AG09309 (cell line): ENCODE data around the gene APLP1.
"Not testable (repeated sequence)": the region's sequence is repeated elsewhere in the genome, so short reads cannot be mapped to it uniquely, and the experiment has no call there.

ENCODE experiments used
- DNase-seq: peaks from one replicate; pipeline ENCODE4 v3.0.0-alpha.2; 2010; ENCODE audit warnings: low read depth
- H3K4me3 ChIP-seq: 2 replicates; pipeline ENCODE4 v1.5.1; 2011; ENCODE audit warnings: mild to moderate bottlenecking, low read depth, low read length, moderate library complexity; ENCODE audit not compliant: control insufficient read depth
- TF ChIP-seq, protein P1 (sequence below): IDR thresholded peaks from 2 replicates; pipeline ENCODE4 v1.5.1; 2011; ENCODE audit warnings: mild to moderate bottlenecking, low read depth, low read length, inconsistent platforms; ENCODE audit not compliant: insufficient read depth, control insufficient read depth; ENCODE audit errors: missing control alignments

Gene APLP1

DNA sequence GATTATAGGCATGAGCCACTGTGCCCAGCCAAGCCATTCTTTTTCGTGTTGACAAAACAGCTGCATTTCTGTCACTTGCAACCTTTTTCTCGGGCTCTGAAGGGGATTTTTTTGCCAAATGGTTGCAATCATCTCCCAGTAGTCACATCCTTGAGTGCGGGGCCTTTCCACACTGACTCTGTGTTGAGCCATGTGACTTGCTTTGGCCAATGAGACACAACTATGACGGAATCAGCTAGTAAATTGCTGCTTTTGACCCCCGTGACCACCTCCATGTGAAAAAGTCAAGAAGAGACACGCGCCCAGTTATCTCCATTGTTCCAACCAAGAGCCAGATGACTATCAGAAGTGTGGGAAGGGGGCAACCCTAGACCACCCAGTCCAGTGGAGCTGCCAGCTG, 34.4 kb upstream of the APLP1 start:
- TF ChIP-seq, protein P1, sequence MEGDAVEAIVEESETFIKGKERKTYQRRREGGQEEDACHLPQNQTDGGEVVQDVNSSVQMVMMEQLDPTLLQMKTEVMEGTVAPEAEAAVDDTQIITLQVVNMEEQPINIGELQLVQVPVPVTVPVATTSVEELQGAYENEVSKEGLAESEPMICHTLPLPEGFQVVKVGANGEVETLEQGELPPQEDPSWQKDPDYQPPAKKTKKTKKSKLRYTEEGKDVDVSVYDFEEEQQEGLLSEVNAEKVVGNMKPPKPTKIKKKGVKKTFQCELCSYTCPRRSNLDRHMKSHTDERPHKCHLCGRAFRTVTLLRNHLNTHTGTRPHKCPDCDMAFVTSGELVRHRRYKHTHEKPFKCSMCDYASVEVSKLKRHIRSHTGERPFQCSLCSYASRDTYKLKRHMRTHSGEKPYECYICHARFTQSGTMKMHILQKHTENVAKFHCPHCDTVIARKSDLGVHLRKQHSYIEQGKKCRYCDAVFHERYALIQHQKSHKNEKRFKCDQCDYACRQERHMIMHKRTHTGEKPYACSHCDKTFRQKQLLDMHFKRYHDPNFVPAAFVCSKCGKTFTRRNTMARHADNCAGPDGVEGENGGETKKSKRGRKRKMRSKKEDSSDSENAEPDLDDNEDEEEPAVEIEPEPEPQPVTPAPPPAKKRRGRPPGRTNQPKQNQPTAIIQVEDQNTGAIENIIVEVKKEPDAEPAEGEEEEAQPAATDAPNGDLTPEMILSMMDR = no peak
- no peak for DNase-seq
- no peak overlapping the region for H3K4me3 ChIP-seq

DNA sequence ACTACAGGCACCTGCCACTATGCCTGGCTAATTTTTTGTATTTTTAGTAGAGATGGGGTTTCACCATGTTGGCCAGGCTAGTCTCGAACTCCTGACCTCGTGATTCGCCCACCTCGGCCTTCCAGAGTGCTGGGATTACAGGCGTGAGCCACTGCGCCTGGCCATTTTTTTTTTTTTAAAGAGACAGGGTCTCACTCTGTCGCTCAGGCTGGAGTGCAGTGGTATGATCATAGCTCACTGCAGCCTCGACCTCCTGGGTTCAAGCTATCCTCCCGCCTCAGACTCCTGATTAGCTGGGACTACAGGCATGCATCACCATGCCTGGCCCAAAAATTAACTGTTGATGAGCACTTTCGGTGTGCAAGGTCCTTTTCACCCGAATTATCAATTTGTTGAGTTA, 32.3 kb upstream of the APLP1 start:
- not testable (repeated sequence) for DNase-seq, H3K4me3 ChIP-seq

DNA sequence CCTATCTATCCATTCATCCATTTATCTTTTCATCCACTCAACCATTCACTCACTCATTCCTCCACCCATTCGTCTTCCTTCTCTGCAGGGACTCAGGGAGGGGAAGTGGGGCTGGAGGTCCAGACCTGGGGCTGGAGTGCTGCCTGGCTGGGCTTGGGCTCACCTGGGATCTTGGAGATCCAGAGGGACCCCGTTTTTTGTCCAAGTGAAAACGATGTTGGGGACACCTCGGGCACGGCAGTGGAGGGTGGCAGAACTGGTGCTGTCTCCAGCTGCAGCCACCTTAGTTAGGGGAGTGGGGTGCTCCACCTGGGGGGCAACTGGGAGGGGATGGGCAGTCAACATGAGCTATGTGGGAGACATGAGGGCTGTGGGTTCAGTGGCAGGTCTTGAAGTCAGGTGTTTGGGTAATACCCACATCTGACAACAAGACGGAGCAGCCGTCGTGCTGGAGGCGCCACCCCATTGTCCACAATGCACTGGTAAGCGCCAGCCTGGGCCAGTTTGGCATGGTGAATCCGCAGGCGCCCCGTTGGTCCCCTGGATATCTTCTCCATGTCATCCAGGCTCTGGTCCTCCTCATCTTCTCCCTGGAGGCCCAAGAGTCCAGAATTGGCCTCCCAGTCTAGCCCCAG, 26.3 kb upstream of the APLP1 start:
- H3K4me3 ChIP-seq = no peak overlapping the region
- TF ChIP-seq, protein P1 = no peak
- DNase-seq = no peak

DNA sequence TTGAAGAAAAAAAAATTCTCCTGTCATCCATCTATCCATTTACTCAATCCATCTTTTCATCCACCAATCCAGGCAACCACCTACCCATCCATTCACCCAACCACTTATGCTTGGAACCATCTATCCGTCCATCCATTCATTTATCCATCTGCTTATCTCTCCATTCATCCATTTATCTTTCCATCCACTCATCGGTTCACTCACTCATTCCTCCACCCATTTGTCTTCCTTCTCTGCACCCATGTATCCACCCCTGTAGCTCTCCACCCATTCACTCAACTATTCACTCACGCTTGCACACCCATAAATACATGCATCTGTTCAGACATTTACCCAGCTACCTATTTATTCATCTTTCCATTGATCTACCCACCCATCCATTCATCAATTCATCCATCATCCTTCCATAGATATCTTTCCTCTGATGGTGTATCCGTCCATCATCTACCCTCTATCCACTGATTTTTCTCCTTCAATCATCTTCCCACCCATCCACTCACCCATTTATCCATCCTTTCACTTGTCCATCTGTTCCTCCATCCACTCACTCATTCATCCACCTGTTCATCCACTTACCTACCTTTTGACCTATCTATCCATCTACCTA, 25.6 kb upstream of the APLP1 start:
- TF ChIP-seq, protein P1 = no peak
- DNase-seq = no peak
- no peak overlapping the region for H3K4me3 ChIP-seq

DNA sequence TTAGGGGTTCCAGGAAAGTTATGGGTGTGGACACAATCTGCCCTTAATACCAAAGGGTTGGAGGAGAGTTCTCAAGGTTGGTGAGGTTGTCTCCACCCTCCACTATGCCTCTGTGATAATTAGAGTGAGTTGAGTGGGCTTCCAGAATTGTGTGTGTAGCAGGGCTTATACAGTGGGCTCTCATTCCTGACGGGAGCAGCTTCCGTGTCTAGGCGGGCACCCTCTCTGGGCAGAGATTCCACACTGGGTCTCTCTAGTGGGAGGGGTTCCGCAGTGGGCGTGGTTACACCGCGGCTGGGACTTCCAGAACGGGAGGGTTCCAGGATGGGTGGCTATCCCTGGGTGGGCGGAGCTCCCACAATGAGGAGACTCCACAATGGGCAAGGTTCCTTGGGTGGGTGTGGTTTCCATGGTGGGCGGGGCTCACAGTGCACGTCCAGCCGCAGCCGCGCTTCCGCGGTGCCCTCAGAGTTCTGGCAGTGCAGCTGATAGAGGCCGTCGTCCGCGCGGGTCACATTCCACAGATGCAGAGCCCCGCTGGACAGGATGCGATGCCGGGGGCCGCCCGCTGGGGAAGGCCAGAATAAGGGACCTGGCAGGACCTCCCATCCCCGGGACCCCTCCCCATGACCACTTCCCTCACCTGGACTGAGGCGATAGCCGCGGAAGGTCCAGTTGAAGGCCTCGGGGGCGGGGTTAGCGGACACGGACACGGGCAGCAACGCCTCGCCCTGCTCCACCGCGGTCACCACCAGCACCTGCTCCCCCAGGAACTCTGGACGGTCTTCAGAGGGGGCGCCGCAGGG, 24.5 kb upstream of the APLP1 start:
- TF ChIP-seq, protein P1 = no peak
- H3K4me3 ChIP-seq = no peak overlapping the region
- DNase-seq = no peak

DNA sequence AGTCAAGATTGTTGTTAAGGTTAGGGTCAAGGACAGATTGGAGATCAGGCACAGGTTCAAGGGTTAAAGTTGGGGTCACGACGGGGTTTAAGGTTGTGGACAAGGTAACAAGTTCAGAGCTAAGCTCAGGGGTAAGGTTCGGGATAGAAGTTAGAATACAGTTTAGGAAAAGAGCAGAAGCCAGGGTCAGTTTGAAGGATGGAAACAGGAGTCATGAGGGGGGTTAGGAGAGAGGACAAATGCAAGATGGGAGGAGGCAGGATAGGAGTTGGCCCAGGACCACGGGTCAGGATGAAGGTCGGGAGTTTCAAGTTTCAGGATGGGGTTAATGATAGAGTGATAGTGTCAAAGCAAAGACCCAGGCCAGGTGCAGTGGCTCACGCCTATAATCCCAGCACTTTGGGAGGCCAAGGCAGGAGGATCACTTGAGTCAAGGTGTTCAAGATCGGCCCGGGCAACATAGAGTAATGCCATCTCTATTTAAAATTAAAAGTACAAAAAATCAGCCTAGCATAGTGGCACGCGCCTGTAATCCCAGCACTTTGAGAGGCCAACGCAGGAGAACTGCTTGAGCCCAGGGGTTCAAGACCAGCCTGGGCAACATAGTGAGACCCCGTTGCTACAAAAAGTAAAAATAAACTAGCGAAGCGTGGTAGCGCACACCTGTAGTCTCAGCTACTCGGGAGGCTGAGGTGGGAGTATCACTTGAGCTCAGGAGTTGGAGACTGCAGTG, 23.7 kb upstream of the APLP1 start:
- H3K4me3 ChIP-seq = no peak overlapping the region
- no peak for DNase-seq
- TF ChIP-seq, protein P1 = no peak
